H7 (cell line): ENCODE results near the gene STUB1. TPM values are rescaled to one million over a fixed set of nuclear protein-coding genes. Genes with fewer than 3 reads are reported as not detected.

Experiments
- DNase-seq: peaks from one replicate; pipeline ENCODE4 v3.0.0; 2012
- H3K27me3 ChIP-seq: 2 replicates; pipeline ENCODE4 v1.6.0; 2011; ENCODE audit warnings: mild to moderate bottlenecking, low read length; ENCODE audit not compliant: control insufficient read depth, insufficient read depth
- H3K36me3 ChIP-seq: replicated peaks from 2 replicates; pipeline ENCODE4 v1.5.1; 2011; ENCODE audit warnings: low read length; ENCODE audit not compliant: control insufficient read depth, insufficient read depth
- H3K4me3 ChIP-seq: 2 replicates; pipeline ENCODE4 v1.5.1; 2011; ENCODE audit warnings: low read depth, mild to moderate bottlenecking, control low read depth, low read length, moderate library complexity; ENCODE audit not compliant: insufficient read depth
- total RNA-seq: library from RNA; depleted of rRNA; stranded (reverse); fragments of >200 nt; shearing (Covaris generic); gene quantifications from 2 replicates; pipeline ENCODE4 v1.2.3, GENCODE V29; 2014

Gene STUB1
- total RNA-seq, 1 experiment from 2014 or later: 115 TPM

DNA sequence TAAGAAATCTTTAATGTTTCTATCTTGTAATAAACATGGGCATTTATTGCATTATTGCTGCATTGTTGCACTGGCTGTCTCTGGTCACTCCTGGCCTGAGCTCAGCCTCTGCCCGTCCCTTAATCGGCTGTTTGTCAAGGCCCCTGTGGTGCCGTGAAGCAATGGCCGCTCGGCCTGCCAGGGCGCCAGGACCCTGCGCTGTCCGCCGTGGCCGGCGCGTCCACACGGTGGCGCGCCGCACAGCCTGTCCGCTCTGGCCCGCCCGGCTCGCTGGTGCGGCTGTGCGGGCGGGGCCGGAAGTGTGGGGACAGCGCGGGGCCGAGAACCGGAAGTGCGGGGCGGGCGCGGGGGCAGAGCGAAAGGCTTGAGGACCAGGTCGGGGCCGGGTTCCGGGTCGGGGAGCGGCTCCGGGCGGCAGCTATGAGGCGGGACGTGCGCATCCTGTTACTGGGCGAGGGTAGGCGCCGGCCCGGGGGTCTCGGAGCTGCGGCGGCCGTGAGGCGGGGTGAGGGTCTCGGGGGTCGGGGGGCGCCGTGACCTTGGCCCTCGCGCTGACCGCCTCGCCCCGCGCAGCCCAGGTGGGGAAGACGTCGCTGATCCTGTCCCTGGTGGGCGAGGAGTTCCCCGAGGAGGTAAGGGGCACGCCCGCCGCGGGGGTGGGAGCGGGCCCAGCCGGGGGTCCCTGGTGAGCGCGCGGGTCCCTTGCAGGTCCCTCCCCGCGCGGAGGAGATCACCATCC lies 12.3 kb upstream of the STUB1 start, which contains the start of gene RHOT2:
Gene RHOT2 (plus strand): TSS at position 353 of the 739 bp plus-strand sequence. CDS start 68 bp downstream, at position 421.
- Histone ChIP-seq H3K36me3 (peaks cover 15% of the 10 kb centered on the region), H3K27me3 (no peaks in the 10 kb centered on the region), H3K4me3 (peak within 1 kb of the TSS; percentile 96)
- DNase-seq: peak; percentile 98

DNA sequence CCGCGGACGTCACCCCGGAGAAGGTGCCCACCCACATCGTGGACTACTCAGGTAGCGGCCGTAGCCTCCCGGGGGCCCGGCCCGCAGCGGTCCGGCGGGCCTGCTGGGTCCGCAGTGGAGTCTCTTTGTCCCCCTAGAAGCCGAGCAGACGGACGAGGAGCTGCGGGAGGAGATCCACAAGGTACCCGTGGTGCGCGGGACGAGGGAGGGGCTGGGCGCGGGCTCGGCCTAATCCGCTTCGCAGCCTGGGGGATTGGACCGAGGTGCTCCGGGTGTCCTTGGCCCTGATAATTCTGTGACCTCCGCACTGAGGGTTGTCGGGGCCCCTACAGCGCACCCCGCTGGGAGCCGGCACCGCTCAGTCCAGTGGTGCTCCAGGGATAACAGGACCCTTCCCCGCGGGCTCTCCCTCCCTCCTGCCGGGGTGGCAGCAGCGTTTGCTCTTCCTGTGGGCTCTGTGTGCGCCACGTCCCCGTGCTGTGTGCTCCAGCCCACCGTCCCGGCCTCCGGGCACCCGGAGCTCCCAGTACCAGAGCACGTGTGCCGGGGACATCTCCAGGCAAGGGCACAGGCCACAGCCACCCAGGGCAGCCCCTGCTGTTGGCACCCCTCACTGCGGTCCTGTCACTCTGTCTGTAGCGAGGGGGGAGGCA lies 11.6 kb upstream of the STUB1 start:
- DNase-seq: peak; percentile 73
- Histone ChIP-seq H3K4me3 (peak overlapping the region; percentile 96), H3K36me3 (peaks cover 17% of the 10 kb centered on the region), H3K27me3 (no peaks in the 10 kb centered on the region)

DNA sequence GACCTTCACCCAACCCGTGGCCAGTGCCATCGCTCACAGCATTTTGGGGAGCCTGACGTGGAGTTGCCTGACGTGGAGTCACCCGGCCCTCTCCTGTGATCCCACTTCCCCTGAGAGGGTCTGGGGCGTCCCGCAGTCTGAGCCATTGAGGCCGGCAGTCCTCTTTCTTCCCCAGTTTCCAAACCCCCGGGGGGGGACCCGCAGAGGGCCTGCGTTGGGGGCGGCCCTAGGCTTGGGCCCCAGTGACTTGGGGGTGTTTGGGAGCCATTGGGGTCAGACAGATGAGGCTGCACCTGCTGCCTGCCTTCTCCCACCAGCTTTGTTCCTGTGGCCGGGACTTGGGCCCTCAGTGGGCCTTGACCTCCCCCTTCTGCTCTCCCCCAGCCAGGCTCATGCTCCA lies 10.5 kb upstream of the STUB1 start:
- Histone ChIP-seq H3K4me3 (no peak overlapping the region), H3K27me3 (no peaks in the 10 kb centered on the region), H3K36me3 (peaks cover 17% of the 10 kb centered on the region)
- DNase-seq: no peak

DNA sequence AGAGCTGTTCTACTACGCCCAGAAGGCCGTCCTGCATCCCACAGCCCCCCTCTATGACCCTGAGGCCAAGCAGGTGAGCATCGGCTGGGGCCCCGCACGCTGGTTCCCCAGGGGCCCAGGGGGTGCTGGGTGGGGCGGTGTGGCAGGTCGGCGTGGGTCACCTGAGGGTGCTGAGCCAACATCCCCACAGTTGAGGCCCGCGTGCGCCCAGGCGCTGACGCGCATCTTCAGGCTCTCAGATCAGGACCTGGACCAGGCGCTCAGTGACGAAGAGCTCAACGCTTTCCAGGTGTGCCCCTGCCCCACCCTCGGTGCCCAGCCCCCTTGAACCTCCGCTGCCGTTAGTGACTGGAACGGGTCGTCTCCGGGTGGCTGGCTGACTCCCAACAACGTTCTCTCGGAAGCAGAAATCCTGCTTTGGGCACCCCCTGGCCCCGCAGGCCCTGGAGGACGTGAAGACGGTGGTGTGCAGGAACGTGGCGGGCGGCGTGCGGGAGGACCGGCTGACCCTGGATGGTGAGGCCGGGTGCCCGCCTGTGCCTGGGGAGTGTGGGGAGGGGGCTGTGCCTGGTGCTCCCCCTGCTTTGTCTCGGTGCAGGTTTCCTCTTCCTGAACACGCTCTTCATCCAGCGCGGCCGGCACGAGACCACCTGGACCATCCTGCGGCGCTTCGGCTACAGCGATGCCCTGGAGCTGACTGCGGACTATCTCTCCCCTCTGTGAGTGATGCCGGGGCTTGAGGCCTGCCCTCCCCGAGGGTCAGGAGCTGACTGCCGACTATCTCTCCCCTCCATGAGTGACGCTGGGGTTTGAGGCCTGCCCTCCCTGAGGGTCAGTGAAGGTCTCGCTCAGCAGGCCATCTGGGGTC lies 9.5 kb upstream of the STUB1 start:
- H3K27me3 ChIP-seq: no peaks in the 10 kb centered on the region
- DNase-seq: no peak

DNA sequence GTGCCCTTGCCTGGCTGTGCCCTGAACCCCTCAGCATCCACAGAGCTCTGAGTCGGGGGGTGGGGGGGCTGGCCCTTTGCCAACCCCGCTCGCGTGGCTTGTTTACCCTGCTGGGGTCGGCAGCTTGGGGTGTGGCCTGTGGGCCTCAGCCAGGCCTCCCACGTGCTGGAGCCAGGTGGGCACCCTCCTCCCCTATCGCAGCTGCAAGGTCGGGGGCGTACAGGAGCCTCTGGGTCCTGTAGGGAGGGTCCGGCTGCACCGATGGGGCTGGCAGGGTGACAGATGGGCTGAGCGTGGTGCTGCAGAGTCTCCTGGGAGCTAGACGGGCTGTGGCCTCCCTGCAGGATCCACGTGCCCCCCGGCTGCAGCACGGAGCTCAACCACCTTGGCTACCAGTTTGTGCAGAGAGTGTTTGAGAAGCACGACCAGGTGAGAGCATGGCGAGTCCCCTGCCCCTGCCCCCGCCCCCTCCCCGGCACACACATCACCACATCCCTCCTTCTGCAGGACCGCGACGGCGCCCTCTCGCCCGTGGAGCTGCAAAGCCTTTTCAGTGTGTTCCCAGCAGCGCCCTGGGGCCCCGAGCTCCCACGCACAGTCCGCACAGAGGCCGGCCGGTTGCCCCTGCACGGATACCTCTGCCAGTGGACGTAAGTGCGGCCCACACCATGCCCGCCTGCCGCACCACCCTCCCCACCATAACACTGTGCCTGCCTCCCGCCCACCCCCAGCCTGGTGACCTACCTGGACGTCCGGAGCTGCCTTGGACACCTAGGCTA lies 8.7 kb upstream of the STUB1 start:
- Histone ChIP-seq H3K36me3 (peaks cover 17% of the 10 kb centered on the region), H3K27me3 (no peaks in the 10 kb centered on the region), H3K4me3 (no peak overlapping the region)
- no peak for DNase-seq

More for the DNA sequence above, 9.5 kb upstream of the STUB1 start:
- H3K36me3 ChIP-seq: peaks cover 17% of the 10 kb centered on the region
- no peak overlapping the region for H3K4me3 ChIP-seq

DNA sequence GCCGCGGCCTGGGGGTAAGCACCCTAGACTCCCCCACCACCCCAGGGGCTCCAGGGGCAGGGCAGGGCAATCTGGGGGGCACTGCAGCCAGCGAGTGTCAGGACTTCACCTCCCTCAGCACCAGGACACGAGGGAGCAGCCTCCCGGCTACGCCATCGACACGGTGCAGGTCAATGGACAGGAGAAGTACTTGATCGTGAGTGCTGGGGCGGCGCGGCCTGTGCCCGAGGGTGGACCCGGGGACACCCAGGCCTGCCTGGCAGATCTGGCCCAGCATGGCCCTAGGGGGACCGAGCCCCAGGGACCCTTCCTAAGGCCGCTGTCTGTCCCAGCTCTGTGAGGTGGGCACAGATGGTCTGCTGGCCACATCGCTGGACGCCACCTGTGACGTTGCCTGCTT lies 7.8 kb upstream of the STUB1 start:
- peaks cover 17% of the 10 kb centered on the region for H3K36me3 ChIP-seq
- no peaks in the 10 kb centered on the region for H3K27me3 ChIP-seq
- DNase-seq: no peak
- H3K4me3 ChIP-seq: no peak overlapping the region

DNA sequence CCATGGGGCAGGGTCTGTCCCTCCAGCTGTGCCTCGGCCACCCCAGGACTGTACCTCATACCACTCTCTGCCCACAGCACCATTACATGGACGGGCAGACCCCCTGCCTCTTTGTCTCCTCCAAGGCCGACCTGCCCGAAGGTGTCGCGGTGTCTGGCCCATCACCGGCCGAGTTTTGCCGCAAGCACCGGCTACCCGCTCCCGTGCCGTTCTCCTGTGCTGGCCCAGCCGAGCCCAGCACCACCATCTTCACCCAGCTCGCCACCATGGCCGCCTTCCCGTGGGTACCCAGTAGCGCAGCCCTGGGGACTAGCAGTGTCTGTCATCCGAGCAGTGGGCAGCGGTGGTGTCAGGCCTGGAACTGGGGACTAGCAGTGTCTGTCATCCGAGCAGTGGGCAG lies 7.4 kb upstream of the STUB1 start:
- Histone ChIP-seq H3K27me3 (no peaks in the 10 kb centered on the region), H3K4me3 (no peak overlapping the region), H3K36me3 (peaks cover 17% of the 10 kb centered on the region)
- no peak for DNase-seq

DNA sequence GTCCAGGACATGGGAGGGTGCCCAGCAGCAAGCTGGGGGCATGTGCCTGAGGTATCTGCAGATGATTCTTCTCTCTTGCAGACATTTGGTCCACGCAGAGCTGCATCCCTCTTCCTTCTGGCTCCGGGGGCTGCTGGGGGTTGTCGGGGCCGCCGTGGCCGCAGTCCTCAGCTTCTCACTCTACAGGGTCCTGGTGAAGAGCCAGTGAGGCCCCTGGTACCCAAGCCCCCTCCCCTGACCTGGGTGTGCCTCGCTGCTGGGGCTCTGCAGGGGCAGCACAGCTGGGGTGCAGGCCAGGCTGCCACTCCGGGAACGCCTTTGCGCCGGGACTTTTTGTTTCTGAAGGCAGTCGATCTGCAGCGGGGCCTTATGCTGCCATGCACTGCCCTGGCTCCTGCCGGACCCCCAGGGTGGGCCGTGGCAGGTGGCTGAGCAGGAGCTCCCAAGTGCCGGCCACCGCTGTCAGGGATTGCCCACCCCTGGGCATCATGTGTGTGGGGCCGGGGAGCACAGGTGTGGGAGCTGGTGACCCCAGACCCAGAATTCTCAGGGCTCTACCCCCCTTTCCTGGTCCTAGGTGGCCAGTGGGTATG lies 6.7 kb upstream of the STUB1 start:
- no peaks in the 10 kb centered on the region for H3K27me3 ChIP-seq
- no peak for DNase-seq
- no peak overlapping the region for H3K4me3 ChIP-seq
- H3K36me3 ChIP-seq: peaks cover 17% of the 10 kb centered on the region

DNA sequence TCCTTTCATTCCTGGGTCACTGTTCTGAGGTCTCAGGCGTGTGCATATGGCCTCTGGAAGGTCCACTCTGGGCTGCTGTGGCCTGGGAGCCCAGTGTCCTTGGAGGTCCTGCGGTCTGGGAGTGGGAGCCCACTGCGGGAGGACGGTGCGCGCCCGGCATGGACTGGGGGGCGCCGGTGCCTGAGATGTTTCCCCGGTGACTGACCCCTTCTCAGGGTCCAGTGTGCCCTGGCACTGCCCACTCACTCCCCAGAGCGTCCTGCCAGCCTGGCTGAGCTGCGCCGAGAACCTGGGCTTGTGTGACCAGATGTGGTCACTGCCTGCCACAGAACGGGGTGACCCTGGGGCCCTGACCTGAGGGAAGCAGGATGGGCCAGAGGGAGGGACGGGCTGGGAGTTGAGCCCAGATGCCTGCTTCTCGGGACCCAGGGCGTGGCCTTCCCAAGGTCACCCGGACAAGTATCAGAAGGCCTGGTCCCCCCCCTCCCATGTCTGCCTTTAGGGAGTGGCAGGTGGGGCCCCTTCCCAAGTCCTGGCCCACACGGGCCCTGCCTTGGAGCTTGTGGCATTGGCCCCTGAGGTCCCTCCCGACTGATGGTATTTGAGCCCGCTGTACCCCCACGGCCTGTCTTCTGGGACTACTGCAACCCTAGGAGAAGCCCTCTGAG lies 5.9 kb upstream of the STUB1 start:
- no peaks in the 10 kb centered on the region for H3K27me3 ChIP-seq
- H3K4me3 ChIP-seq: no peak overlapping the region
- peak; percentile 69 for DNase-seq
- H3K36me3 ChIP-seq: peaks cover 14% of the 10 kb centered on the region

DNA sequence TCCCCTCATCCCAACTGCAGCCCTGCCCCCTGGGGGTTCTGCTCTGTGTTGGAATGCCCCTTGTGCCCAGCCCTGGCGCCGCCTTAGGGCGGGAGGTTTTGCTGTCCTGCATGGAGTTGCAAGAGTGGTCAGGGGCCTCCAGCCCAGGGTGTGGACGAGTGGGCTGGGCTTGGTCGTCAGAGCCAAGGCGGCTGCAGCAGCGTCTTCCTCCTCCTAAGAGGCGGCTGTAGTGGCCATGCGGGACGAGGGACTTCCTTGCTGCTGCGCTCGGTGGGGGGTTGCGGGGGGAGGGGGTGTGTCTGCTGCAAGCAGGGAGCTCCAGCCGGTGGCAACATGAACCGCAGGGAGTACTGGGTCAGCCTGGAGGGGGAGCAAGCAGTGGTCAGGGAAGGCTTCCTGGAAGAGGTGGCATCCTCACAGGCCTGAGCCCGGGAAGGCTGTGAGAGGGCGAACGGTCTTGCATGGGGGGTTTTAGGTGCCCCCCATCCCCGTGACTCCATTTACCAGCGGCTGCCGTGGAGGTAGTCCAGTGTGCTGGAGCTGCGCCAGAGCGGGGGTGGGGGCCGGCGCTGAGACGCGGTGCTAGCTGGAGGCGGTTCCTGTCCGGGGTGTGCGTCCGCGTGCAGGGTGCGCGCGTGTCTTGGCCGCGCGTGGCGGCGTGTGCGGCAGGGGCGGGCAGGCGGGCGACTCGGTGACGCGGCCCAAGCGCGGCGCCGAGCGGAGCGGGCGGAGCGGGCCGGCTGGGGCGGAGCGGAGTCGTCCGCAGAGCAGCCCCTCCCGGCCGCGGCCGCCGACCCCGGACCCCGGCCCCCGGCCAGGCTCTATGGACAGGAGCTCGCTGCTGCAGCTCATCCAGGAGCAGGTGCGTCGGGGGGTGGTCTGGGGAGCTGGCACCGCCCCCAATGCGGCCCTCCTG lies 5.0 kb upstream of the STUB1 start, which contains the start of gene RHBDL1:
Gene RHBDL1 (plus strand): TSS at position 704 of the 916 bp plus-strand sequence. CDS start 120 bp downstream, at position 824.
- peak within 1 kb of the TSS; percentile 47 for H3K4me3 ChIP-seq
- peaks cover 9% of the 10 kb centered on the region for H3K36me3 ChIP-seq
- no peaks in the 10 kb centered on the region for H3K27me3 ChIP-seq
- peak; percentile 92 for DNase-seq

DNA sequence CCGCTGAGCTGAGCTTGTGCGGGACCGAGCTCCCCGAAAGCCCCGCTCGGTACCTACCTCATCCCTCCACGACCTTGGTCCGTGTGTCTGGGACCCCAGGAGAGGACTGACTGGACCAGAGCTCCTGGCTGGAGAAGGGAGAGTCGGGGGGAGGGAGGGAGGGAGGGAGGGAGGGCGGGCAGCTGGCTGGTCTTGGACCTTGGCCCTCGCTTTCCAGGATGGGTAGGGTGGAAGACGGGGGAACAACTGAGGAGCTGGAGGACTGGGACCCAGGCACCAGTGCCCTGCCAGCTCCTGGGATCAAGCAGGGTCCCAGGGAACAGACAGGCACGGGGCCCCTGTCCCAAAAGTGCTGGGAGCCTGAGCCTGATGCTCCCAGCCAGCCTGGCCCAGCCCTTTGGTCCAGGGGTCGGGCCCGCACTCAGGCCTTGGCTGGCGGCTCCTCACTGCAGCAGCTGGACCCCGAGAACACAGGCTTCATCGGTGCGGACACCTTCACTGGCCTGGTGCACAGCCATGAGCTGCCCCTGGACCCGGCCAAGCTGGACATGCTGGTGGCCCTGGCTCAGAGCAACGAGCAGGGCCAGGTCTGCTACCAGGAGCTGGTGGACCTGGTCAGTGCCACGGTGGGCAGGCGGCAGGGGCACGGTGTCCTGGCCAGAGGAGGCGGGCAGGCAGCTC lies 4.2 kb upstream of the STUB1 start:
- no peak for DNase-seq
- H3K36me3 ChIP-seq: peaks cover 6% of the 10 kb centered on the region
- H3K4me3 ChIP-seq: peak overlapping the region; percentile 47; the same call in 1 of the 2 replicates
- no peaks in the 10 kb centered on the region for H3K27me3 ChIP-seq

DNA sequence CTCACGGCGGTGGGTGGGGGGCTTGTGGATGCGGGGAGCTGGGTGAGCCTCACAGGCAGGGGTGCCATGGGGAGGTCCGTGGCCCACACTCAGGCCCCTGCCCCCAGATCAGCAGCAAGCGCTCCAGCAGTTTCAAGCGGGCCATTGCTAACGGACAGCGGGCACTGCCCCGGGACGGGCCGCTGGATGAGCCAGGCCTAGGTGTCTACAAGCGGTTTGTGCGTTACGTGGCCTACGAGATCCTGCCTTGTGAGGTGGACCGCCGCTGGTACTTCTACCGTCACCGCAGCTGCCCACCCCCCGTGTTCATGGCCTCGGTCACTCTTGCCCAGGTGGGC lies 3.7 kb upstream of the STUB1 start:
- H3K27me3 ChIP-seq: no peaks in the 10 kb centered on the region
- H3K36me3 ChIP-seq: peaks cover 5% of the 10 kb centered on the region
- DNase-seq: no peak
- no peak overlapping the region for H3K4me3 ChIP-seq
